GM19351 (cell line): Measurements from ENCODE around the gene OSBP2.
"Not testable (repeated sequence)": the region's sequence is repeated elsewhere in the genome, so short reads cannot be mapped to it uniquely, and the experiment has no call there.

Experiments
- ATAC-seq: cut with Tn5 transposase; IDR thresholded peaks from one replicate; pipeline ENCODE4 v1.9.1; 2021; ENCODE audit warnings: mild to moderate bottlenecking, moderate library complexity; ENCODE audit not compliant: unreplicated experiment

OSBP2 gene

DNA sequence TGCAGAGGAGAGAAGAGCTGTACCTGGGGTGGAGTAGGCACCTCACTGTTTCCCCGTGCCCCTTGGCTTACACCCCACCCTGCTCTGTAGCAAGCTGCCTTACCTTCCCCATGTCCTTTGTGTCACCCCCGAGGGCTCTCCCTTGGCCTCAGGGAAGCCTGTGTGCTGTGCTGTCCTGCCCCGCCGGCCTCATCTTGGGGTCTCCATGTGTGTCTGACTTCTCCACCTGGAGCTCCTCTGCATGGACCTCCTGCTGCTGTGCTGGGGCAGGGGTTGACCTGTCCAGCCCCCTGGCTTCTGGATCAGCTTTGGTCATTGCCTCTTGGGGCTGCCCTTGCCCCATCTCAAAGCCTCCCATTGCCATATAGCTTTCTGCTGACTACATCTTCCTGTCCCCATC lies 59.8 kb downstream of the OSBP2 start:
- no peak for ATAC-seq

- ATAC-seq, result no peak
These were observed 60.5 kb downstream of the OSBP2 start for GRCh38 chr22:30754971-30755758.

DNA sequence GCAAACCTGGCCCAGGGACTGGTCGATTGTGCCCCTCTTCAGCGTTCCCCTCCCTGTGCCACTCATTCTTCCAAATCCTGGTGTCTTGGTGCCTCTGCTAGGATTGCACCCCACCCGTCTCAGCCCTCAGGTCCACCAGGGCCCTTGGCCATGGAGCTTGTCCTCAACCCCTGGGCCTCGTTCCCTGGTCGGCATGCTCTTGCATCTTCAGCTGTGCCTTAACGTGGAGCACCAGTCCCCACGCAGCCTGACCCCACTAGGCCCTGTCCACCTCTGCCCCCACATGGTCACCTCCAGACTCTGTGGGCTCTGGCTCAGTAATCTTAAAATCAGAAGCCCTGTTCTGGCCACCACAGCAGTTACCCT lies 61.1 kb downstream of the OSBP2 start:
- no peak for ATAC-seq

DNA sequence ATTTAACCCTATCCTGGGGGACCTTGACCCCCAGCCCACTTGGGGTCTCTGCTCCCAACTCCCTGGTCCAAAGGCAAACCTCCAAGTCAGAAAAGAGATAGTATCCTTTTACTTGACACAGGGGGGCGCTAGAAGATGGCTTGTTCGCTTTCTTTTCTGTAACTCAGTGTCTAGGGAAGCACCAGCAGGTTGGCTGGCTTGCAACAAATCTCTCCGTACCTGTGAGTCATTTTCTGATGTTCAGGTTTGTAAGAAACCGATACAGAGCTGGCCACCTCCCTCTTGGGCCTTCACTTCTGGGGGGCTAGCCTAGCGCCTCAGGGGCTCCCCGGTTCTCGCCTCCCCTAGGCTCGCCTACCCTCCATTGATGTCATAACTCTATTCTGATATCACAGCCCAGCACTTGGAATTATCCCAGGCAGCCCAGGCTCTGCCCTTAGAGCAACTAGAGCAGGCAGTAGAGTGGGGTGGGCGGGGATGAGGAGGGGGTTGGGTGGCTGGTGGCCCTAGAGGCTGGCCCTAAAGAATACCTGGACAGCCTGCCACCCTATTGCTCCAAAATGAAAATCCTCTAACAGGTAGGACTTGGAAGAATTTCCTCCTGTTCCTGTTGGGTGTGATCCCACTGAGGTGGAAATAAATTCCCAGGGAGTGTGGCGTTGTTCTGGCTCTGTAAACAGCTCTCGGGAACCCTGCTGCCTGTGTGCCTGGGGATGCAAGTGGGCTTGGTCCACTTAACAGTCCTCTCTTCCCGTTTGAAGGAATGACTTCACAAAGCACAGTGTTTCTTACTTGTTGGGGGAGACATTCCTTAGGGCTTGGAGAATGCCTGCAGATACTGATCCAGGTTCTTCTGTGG lies 69.4 kb downstream of the OSBP2 start:
- ATAC-seq, result no peak

- no peak for ATAC-seq
These were observed 73.0 kb downstream of the OSBP2 start for GRCh38 chr22:30767661-30768060.

DNA sequence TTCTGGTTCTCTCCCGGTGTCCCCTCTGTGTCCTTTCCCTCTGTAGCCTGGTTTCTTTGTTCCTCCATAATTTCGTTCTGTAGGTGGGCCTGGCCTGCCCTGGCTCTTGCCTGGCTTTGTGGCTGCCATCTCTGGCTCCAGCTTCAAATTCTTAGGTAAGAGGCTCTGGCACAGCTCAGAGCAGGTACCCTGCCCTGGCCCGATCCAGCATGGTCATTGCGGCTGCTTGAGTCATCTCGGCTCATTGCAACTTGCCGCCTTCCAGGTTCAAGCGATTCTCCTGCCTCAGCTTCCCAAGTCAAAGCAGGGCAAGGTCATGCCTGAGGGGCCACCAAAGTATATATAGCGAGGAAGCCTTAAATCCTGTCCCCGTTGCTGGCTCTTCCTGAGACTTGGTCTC lies 76.0 kb downstream of the OSBP2 start:
- ATAC-seq, result no peak

DNA sequence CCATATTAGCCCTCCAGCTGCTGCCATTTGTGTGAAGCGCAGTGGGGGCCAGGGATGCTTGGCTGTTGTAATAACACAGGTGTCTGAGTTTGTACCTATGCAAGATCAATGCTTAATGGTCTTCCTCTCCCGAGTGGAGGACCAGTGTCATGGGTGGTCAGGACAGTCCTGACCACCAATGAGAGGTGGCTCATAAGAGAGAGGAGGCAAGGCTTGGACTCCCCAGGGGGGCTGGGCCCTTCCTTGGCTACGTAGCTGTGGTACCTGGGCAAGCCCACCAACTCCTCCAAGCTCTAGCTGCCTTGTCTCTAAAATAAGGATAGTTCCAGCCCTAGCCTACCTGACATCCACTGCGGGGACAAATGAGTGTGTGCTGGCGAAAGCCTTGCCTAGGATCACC lies 79.2 kb downstream of the OSBP2 start:
- ATAC-seq, result no peak

GRCh38 chr22:30774566-30774965 lies 79.9 kb downstream of the OSBP2 start:
- no peak for ATAC-seq

DNA sequence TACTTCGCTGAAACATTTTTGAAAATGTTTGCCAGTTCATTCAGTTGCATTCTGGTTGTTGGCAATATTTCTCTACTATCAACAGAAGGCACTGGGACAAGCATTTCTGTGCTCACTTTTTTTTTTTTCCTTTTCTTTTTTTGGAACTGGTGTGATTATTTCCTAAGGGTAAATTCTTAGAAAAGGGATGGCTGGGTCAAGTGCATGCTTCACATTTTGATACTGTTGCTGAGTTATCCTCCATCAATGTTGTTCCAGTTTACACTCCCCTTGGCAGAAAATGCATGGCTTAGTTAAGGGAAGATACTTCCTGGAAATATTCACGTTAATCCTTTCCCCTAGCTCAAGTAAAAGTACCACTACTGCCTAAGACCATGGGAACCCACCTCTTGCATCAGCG lies 81.8 kb downstream of the OSBP2 start:
- ATAC-seq, result no peak

DNA sequence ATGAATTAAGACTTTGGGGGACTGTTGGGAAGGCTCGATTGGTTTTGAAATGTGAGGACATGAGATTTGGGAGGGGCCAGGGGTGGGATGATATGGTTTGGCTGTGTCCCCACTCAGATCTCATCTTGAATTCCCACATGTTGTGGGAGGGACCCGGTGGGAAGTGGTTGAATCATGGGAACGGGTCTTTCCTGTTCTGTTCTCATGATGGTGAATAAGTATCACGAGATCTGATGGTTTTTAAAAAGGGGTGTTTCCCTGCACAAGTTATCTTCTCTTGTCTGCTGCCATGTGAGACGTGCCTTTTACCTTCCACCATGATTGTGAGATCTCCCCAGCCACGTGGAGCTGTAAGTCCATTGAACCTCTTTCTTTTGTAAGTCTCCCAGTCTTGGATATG lies 82.5 kb downstream of the OSBP2 start:
- not testable (repeated sequence) for ATAC-seq

DNA sequence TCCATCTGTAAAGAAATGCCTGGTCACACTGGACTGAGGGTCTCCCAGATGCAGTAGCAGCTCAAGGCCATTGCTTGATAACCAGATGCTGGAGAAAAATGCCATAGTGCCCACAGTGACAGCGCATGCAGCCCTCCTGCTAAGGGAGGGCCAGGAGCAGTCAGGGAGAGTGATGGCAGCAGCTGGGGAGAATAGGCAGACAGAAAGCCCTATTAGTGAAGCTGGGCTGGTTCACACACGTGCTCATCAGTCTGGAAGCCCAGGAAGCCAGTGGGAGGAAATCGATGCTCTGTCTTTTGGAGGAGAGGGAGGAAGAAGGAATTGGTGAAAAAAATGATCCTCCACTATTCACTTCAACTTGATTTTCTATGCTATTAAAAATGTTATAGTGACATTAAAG lies 82.9 kb downstream of the OSBP2 start:
- ATAC-seq, result no peak

DNA sequence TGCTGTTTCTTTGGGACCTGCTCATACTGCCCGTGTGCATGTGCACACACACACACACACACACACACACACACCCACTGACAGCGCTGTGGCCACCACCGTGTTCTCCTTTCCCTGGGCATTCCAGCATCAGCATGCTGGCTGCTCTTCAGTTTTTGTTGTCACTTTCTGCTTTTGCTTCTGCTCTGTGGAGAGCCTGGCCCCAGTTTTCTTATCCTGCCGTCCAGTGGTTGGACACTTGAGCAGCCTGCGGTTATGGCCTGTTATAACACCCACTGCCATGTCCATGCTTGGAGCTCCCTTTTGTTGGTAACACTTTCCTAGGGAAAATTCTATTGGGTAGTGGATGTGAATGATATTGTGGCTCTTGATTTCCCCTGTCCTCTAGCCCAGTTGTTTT lies 83.6 kb downstream of the OSBP2 start:
- no peak for ATAC-seq

- no peak for ATAC-seq
These were observed 85.4 kb downstream of the OSBP2 start for GRCh38 chr22:30780026-30780425.

- ATAC-seq, result no peak
These were observed 86.7 kb downstream of the OSBP2 start for GRCh38 chr22:30781271-30781875.

DNA sequence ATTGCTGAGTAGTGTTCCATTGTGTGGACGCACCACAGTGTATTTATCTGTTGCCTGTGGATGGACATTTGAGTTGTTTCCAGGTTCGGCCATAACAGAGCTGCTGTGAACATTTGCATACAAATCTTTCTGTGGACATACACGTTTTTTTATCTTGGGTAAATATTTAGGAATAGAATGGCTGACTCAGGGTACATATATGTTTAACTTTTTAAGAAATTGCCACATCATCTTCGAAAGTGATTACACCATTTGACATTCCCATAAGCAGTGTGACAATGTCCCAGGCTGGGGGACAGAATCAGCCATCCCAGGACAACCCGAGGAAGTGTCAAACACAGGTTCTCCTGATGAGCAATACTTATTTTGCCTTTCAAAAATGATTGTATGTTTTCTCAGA lies 87.9 kb downstream of the OSBP2 start:
- no peak for ATAC-seq

DNA sequence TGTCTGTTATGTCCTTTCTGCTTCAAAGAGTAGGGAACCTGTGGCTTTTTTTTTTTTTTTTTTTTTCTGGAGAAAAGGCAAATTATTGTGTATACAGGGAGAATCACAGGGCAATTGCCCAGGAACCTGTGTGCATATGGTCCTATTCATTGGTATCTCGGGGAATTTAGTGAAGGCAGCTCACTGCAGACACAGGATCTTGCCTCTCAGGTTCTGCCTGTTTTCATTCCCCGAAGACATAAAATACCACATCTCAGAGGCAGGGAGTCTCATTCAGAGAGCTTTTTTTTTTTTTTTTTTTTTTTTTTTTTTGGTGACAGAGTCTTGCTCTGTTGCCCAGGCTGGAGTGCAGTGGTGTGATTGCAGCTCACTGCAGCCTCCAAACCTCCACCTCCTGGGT lies 88.3 kb downstream of the OSBP2 start:
- ATAC-seq, result no peak

DNA sequence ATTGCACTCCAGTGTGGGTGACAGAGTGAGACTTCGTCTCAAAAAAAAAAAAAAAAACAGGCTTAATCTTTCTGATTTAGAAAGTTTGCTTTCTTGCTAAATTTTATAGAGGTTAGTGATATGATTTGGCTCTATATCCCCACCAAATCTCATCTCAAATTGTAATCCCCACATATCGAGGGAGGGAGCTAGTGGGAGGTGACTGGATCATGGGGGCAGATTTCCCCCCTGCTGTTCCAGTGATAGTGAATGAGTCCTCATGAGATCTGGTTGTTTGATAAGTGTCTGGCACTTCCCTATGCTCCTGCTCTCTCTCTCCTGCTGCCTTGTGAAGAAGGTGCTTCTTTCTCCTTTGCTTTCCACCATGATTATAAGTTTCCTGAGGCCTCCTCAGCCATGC lies 90.9 kb downstream of the OSBP2 start:
- no peak for ATAC-seq

- no peak for ATAC-seq
These were observed 95.7 kb downstream of the OSBP2 start for GRCh38 chr22:30790366-30790765.

GRCh38 chr22:30792456-30792855 lies 97.8 kb downstream of the OSBP2 start:
- no peak for ATAC-seq

- ATAC-seq, result no peak
These were observed 100.4 kb downstream of the OSBP2 start for GRCh38 chr22:30795118-30795517.

DNA sequence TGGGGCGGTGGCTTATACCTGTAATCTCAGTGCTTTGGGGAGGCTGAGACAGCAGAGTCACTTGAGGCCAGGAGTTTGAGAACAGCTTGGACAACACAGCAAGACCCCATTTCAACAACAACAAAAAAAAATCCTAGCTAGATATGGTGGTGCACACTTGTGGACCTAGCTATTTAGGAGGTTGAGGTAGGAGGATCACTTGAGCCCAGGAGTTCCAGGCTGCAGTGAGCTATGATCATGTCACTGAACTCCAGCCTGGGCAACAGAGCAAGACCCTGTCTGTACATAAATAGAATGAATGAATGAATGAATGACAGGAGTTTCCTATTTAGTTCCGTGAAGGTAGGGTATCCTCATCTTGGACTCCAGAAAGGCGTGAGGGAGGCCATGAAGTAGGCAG lies 107.0 kb downstream of the OSBP2 start:
- ATAC-seq, result no peak
